Testis (tissue), 5 donors: ENCODE measurements around the gene WFDC5. TPM values are rescaled to one million over a fixed set of nuclear protein-coding genes. Genes with fewer than 3 reads are reported as not detected.
"Not testable (repeated sequence)": the region's sequence is repeated elsewhere in the genome, so short reads cannot be mapped to it uniquely, and the experiment has no call there.

ENCODE experiments used
- DNase-seq: peaks from one replicate; pipeline ENCODE4 v3.0.0-alpha.2; 2019
- H3K27ac ChIP-seq, 2 donors: fragments of 200-600 bp; sonication (generic); one replicate each; pipeline ENCODE4 v1.5.1; 2019
- H3K27me3 ChIP-seq: fragments of 200-600 bp; sonication (generic); one replicate; pipeline ENCODE4 v1.5.1; 2019
- H3K36me3 ChIP-seq: fragments of 200-600 bp; sonication (generic); one replicate; pipeline ENCODE4 v1.5.1; 2017; ENCODE audit warnings: low read depth; ENCODE audit errors: missing control alignments
- H3K4me1 ChIP-seq: fragments of 200-600 bp; sonication (generic); one replicate; pipeline ENCODE4 v1.5.1; 2019
- H3K4me3 ChIP-seq, 2 donors: fragments of 200-600 bp; sonication (generic); one replicate each; pipeline ENCODE4 v1.5.1; 2017 to 2019
- H3K9me3 ChIP-seq: fragments of 200-600 bp; sonication (generic); one replicate; pipeline ENCODE4 v1.5.1; 2017
- CTCF ChIP-seq, 3 experiments: fragments of 450-650 bp in 2 of 3; fragments of 200-600 bp in 1 of 3; sonication (generic) in 1 of 3; IDR thresholded peaks; one replicate each; pipeline ENCODE4 v1.5.1; 2016 to 2019; ENCODE audit warnings: antibody characterized with exemption in 3 of 3, mild to moderate bottlenecking in 2 of 3, moderate library complexity in 1 of 3
- POLR2A ChIP-seq: fragments of 450-650 bp; IDR thresholded peaks from one replicate; pipeline ENCODE4 v1.6.1; 2017; ENCODE audit warnings: antibody characterized with exemption, mild to moderate bottlenecking, moderate library complexity
- WGBS, 2 donors: methylation state at CpG; one replicate each; pipeline ENCODE4 v1.1.5; 2018; 5-methylcytosine and 5-hydroxymethylcytosine counted together
- intact Hi-C: fragments of 100-400 bp; cut with DNase I; formaldehyde crosslinking; loops from one replicate; pipeline ENCODE4 v1.15.1; 2023; ENCODE audit warnings: low total_unique reads
- long read RNA-seq, 2 donors: transcript quantifications; one replicate each; lab custom pipeline, GENCODE V29; 2026
- polyA plus RNA-seq: library from polyadenylated mRNA; stranded (reverse); fragments of 350-450 nt; fragmentation: Illumina TruSeq; extraction: RNeasy Lipid Tissue Mini Kit (QIAGEN cat#74804); gene quantifications from one replicate; pipeline ENCODE4 v1.2.3, GENCODE V29; 2014; ENCODE audit warnings: low read depth, low replicate concordance; ENCODE audit not compliant: insufficient read depth
- total RNA-seq, 2 donors: library from RNA; depleted of rRNA; stranded (reverse); fragments of >200 nt; gene quantifications; one replicate each; pipeline ENCODE4 v1.2.3, GENCODE V29; 2016

WFDC5 gene, protein sequence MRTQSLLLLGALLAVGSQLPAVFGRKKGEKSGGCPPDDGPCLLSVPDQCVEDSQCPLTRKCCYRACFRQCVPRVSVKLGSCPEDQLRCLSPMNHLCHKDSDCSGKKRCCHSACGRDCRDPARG
- total RNA-seq (1 to 10 TPM in 1 of 2 donors, under 1 TPM in 1; 0.87 to 1.4 TPM), polyA plus RNA-seq (2.1 TPM)
- long read RNA-seq, donor 1 = 0 reads
- long read RNA-seq, donor 2 = 0 reads

DNA sequence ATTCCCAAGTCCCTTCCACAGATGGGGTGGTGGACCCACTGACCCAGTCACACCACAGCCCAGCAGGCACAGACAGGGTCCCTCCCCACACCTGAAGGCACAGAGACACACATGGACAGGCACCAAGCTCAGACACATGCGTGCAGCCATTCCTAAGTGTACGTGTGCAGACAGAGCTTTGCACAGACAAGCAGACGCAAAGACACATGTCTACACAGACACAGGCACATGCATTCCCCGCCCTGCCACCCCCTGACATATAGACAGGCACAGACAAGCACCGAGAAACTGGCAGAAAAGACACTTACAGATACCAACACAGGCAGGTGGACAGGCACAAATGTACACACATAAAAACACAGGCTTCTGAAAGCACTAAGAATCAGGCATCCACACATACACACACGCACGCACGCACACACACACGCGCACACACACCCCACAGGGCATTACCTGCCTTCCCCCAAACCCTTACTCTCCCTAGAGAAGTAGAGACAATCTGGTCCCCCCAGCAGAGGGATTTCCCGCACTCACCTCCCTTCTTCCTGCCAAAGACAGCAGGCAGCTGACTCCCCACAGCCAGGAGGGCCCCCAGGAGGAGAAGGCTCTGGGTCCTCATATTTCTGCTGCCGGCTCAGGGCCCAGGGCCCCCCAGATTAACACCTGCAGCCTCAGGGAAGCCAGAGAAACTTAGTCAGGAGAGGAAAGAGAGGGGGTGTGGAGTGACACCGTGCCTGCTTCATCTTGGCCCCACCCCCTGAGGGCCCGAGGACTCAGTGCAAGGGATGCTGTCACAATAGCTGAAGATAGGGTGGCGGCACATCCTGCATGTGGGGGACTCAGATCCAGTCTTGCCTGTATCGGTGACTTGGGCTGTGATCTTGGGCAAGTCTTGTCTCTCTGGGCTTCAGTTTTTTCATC lies at the start of gene WFDC5:
Gene WFDC5, minus strand, starts transcription at position 710 of the 921 bp plus-strand sequence. Its CDS starts 91 bp downstream, at position 619.
- no peaks in the 10 kb centered on the region for H3K27me3 ChIP-seq
- 57 to 70% methylated on average over 11 to 16 of the region's 16 CpGs for WGBS, 2 donors
- no peak within 1 kb of the TSS for H3K27ac ChIP-seq
- no peak within 1 kb of the TSS for H3K4me3 ChIP-seq
- H3K36me3 ChIP-seq = no peaks in the 10 kb centered on the region
- H3K4me1 ChIP-seq = no peaks in the 10 kb centered on the region
- no peaks in the 10 kb centered on the region for H3K9me3 ChIP-seq
- intact Hi-C loops = no loop called here
- no peak for DNase-seq
- no peak for TF ChIP-seq POLR2A
- TF ChIP-seq CTCF (IDR thresholded peaks at IDR 0.05) = no peak

- Histone ChIP-seq H3K4me1 (no peaks in the 10 kb centered on the region), H3K27me3 (no peaks in the 10 kb centered on the region), H3K36me3 (no peaks in the 10 kb centered on the region), H3K4me3 (no peak overlapping the region), H3K27ac (no peak overlapping the region), H3K9me3 (no peaks in the 10 kb centered on the region)
- intact Hi-C loops = no loop called here
- WGBS, 2 donors = 76 to 77% methylated on average over 1 of the region's 1 CpG
- no peak for DNase-seq
- TF ChIP-seq POLR2A (no peak), CTCF (IDR thresholded peaks at IDR 0.05) (no peak)
Observed at GRCh38 chr20:45163083-45163803, 48.3 kb upstream of the WFDC5 start.

GRCh38 chr20:45157962-45158361 lies 43.0 kb upstream of the WFDC5 start:
- DNase-seq = peak; percentile 29
- 21 to 60% methylated on average over 1 of the region's 1 CpG for WGBS, 2 donors
- Histone ChIP-seq H3K4me3 (no peak overlapping the region), H3K4me1 (no peaks in the 10 kb centered on the region), H3K9me3 (no peaks in the 10 kb centered on the region), H3K27ac (no peak overlapping the region), H3K27me3 (no peaks in the 10 kb centered on the region), H3K36me3 (no peaks in the 10 kb centered on the region)
- intact Hi-C loops = no loop called here
- TF ChIP-seq POLR2A = no peak
- TF ChIP-seq CTCF (IDR thresholded peaks at IDR 0.05) = no peak

DNA sequence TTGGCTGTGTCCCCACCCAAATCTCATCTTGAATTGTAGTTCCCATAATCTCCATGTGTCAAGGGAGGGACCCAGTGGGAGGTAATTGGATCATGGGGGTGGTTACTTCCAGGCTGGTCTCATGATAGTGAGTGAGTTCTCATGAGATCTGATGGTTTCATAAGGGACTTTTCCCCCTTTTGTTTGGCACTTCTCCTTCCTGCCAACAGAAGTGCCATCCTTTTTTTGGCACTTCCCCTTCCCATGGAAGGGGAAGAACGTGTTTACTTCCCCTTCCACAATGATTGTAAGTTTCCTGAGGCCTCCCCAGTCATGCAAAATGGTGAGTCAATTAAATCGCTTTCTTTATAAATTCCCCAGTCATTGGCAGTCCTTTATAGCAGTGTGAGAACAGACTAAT lies 41.7 kb upstream of the WFDC5 start:
- 52 to 66% methylated on average over 2 of the region's 2 CpGs for WGBS, 2 donors
- TF ChIP-seq CTCF (IDR thresholded peaks at IDR 0.05) = no peak
- TF ChIP-seq POLR2A = no peak
- Histone ChIP-seq H3K27me3 (no peaks in the 10 kb centered on the region), H3K4me3 (no peak overlapping the region), H3K4me1 (no peaks in the 10 kb centered on the region), H3K9me3 (no peaks in the 10 kb centered on the region), H3K27ac (no peak overlapping the region), H3K36me3 (no peaks in the 10 kb centered on the region)
- DNase-seq = no peak
- intact Hi-C loops = no loop called here

GRCh38 chr20:45154794-45155193 lies 39.8 kb upstream of the WFDC5 start:
- H3K4me3 ChIP-seq, DNase-seq, H3K4me1 ChIP-seq, H3K27ac ChIP-seq, H3K36me3 ChIP-seq, H3K9me3 ChIP-seq, intact Hi-C loops, H3K27me3 ChIP-seq: not testable (repeated sequence)
- WGBS, 2 donors = 93% methylated on average over 1 of the region's 1 CpG
